HG02973 (cell line): ENCODE data around the gene TKT.
A peak's percentile ranks its signal among the peaks of the same experiment; 100 is the strongest.

ENCODE experiments used
- ATAC-seq: cut with Tn5 transposase; IDR thresholded peaks from one replicate; pipeline ENCODE4 v1.9.1; 2021; ENCODE audit warnings: moderate library complexity; ENCODE audit not compliant: unreplicated experiment

Gene TKT

DNA sequence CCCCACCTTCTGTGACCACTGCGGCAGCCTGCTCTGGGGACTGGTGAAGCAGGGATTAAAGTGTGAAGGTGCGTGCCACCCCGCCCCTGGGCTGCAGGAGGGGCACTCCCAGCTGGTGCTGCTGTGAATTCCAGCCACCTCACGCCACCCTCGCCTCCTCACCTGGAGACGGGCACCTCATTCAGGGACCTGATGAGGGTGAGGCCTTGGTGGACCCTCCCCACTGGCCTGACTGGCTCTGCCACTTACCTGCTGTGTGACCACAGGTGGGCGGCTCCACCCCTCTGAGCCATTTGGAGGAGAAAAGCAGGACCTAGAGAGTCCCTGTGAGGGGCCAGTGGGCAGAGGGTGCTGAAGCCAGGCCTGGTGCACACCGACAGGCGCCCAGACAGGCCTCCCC lies 72.3 kb downstream of the TKT start:
- no peak for ATAC-seq

DNA sequence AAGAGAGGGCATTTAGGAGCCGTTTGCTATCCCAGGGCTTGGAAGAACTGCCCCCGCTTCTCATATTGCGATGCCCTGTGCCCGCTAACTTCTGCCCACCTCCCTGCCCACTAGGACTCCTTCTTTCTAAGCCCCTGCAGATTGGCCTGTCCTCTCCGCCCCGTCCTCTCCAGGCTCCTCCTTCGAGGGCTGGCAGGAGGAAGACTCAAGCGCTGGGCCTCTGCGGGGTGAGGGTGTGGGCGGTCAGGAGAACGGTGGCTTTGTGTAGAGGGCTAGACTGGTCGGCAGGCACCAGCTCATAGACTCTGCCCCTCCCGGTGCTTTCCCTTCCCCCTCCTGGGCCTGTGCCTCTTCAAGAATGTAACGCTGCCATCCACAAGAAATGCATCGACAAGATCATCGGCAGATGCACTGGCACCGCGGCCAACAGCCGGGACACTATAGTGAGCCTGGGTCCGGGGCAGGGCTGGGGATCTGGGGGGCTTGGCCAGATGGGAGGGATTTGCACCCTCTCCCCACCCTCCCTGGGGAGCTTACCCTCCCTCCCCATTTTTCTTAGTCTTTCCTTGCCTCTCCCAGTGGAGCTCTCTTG lies 73.0 kb downstream of the TKT start:
- ATAC-seq, result no peak

DNA sequence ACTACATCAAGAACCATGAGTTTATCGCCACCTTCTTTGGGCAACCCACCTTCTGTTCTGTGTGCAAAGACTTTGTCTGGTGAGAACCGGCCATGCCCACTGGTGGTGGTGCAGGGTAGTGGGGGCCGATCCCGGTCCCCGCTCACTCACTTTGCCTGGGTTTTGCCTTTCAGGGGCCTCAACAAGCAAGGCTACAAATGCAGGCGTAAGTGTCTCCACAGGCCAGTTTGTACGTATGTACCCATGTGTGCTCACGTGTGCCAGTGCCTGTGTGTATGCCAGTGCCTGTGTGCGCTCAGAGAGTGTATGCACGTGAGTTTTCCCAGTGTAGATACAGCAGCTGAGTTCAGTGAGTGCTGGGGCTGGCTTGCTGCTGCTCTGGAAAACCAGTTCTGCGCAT lies 74.3 kb downstream of the TKT start:
- ATAC-seq, result no peak

GRCh38 chr3:53181024-53181371 lies 74.8 kb downstream of the TKT start:
- ATAC-seq, result peak; percentile 12

GRCh38 chr3:53180305-53181023 lies 75.4 kb downstream of the TKT start:
- peak; percentile 89 for ATAC-seq

DNA sequence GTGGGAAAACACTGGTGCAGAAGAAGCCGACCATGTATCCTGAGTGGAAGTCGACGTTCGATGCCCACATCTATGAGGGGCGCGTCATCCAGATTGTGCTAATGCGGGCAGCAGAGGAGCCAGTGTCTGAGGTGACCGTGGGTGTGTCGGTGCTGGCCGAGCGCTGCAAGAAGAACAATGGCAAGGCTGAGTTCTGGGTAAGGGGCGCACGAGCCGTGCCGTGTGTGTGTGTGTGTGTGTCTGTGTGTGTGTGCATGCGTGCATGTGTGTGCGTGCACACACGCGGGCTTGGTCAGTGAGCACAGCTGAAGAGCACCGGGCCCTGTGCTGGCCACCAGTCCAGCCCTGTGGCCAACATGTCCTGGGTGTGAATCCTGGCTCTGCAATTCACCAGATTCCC lies 76.2 kb downstream of the TKT start:
- ATAC-seq, result no peak

DNA sequence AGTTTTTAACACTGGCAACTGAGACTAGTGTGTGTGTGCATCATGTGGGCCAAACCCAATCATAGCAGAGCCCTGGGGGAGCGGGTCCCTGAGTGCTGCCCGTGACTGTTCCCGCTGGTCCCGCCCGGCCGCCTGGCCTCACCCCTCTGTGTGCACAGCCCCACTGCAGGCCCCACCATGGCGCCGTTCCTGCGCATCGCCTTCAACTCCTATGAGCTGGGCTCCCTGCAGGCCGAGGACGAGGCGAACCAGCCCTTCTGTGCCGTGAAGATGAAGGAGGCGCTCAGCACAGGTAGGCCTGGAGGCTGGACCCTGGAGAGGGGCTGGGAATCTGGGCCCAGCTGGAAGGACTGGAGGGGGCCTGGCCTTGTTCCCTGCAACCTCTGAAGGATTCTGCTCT lies 77.6 kb downstream of the TKT start:
- no peak for ATAC-seq

DNA sequence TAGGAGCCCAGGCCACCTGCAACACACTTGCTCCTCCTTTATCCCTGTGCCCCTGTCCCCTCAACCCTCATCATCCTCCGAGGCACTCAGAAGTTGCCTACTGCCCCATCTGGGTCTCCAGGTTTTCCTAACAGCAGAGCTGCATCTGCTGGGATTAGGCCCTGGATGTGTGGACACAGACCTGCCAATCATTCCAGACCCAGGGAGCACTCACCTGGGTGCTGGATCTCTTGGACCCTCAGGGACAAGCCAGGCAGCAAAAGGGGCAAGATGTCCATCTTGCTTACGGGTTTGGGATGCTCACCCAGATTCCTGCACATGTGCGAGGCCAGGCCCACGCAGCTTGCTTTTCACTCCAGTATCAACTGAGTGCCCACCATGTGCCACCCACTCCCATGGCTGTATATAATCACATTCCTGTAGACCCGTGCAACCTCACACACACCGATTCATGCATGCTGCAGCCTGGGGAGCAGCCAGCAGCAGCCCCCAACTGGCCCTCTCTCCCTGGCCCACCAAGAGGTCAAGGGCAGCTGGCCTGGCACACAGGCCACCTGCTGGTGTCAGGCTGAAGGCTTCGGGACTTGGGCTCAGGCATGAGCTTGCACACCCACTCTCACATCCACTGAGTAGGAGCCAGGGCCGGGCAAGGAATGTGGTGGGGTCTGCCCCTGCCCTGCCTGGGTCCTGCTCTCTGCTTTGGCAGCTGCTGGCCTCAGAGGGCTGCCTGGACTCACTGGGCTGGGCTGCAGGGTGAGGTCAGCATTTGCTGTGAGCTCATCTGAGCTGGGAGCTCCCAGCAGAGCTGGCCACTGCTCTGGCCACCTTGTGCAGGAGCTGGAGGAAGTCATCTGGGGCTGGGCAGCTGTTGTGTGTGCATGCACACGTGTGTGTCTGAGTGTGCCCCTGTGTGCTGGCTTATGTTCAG lies 79.9 kb downstream of the TKT start:
- no peak for ATAC-seq
